ENCODE measurements around the gene NBEAL2. TPM values are rescaled to one million over a fixed set of nuclear protein-coding genes. Genes with fewer than 3 reads are reported as not detected.

NBEAL2 gene
- total RNA-seq, 1 experiment from 2014 or later: 15.7 TPM

GRCh38 chr3:46977811-46978195 lies 1.7 kb upstream of the NBEAL2 start:
- H3K27ac ChIP-seq (ENCODE audit: low read depth, low read length, poor library complexity, severe bottlenecking): no peak overlapping the region
- no peak overlapping the region for H3K4me3 ChIP-seq (ENCODE audit: low read depth, low read length, poor library complexity, severe bottlenecking)
- no TSS peak for BruUV-seq (replicated peaks)
- no peaks in the 10 kb centered on the region for H3K4me1 ChIP-seq (ENCODE audit: insufficient read depth, low read length, poor library complexity, severe bottlenecking)
- TF ChIP-seq CTCF (conservative IDR thresholded peaks at IDR 0.05; ENCODE audit: low read depth, low read length) (no peak), EZH2 (IDR thresholded peaks at IDR 0.05; ENCODE audit: borderline replicate concordance, low read depth, low read length, poor library complexity, severe bottlenecking) (no peak)
- intact Hi-C loops (cut with micrococcal nuclease; ENCODE audit: unreplicated experiment): no loop called here
- H3K27me3 ChIP-seq (replicated peaks; ENCODE audit: insufficient read depth, low read depth, low read length, poor library complexity): no peaks in the 10 kb centered on the region
- no peak for DNase-seq (ENCODE audit: low spot score)
- no peaks in the 10 kb centered on the region for H3K9me3 ChIP-seq (ENCODE audit: low read depth, low read length, poor library complexity, severe bottlenecking)
- CTCF ChIA-PET: no interaction called here
- H3K36me3 ChIP-seq (ENCODE audit: insufficient read depth, low read length, poor library complexity, severe bottlenecking): no peaks in the 10 kb centered on the region
- POLR2A ChIA-PET (ENCODE audit: low non-redundant PET): no interaction called here

- Histone ChIP-seq H3K27ac (ENCODE audit: low read depth, low read length, poor library complexity, severe bottlenecking) (no peak overlapping the region), H3K36me3 (ENCODE audit: insufficient read depth, low read length, poor library complexity, severe bottlenecking) (no peaks in the 10 kb centered on the region), H3K4me3 (ENCODE audit: low read depth, low read length, poor library complexity, severe bottlenecking) (no peak overlapping the region), H3K4me1 (ENCODE audit: insufficient read depth, low read length, poor library complexity, severe bottlenecking) (no peaks in the 10 kb centered on the region), H3K9me3 (ENCODE audit: low read depth, low read length, poor library complexity, severe bottlenecking) (no peaks in the 10 kb centered on the region), H3K27me3 (replicated peaks; ENCODE audit: insufficient read depth, low read depth, low read length, poor library complexity) (no peaks in the 10 kb centered on the region)
- TF ChIP-seq EZH2 (IDR thresholded peaks at IDR 0.05; ENCODE audit: borderline replicate concordance, low read depth, low read length, poor library complexity, severe bottlenecking): no peak
- TF ChIP-seq CTCF (conservative IDR thresholded peaks at IDR 0.05; ENCODE audit: low read depth, low read length): no peak
- no TSS peak for BruUV-seq (replicated peaks)
- intact Hi-C loops (cut with micrococcal nuclease; ENCODE audit: unreplicated experiment): no loop called here
- ChIA-PET CTCF (interaction anchor here (0.6 kb wide), 1 partner anchor 27 kb away, joined by 6 read pairs; no protein-coding TSS in a partner anchor), POLR2A (ENCODE audit: low non-redundant PET) (no interaction called here)
- no peak for DNase-seq (ENCODE audit: low spot score)
These were observed 1.1 kb upstream of the NBEAL2 start for GRCh38 chr3:46978381-46978780.

- Histone ChIP-seq H3K4me1 (ENCODE audit: insufficient read depth, low read length, poor library complexity, severe bottlenecking) (no peaks in the 10 kb centered on the region), H3K27ac (ENCODE audit: low read depth, low read length, poor library complexity, severe bottlenecking) (no peak overlapping the region), H3K36me3 (ENCODE audit: insufficient read depth, low read length, poor library complexity, severe bottlenecking) (no peaks in the 10 kb centered on the region), H3K4me3 (ENCODE audit: low read depth, low read length, poor library complexity, severe bottlenecking) (peak overlapping the region; percentile 53), H3K27me3 (replicated peaks; ENCODE audit: insufficient read depth, low read depth, low read length, poor library complexity) (no peaks in the 10 kb centered on the region), H3K9me3 (ENCODE audit: low read depth, low read length, poor library complexity, severe bottlenecking) (no peaks in the 10 kb centered on the region)
- CTCF ChIA-PET: no interaction called here
- POLR2A ChIA-PET (ENCODE audit: low non-redundant PET): no interaction called here
- BruUV-seq (replicated peaks): no TSS peak
- intact Hi-C loops (cut with micrococcal nuclease; ENCODE audit: unreplicated experiment): no loop called here
- TF ChIP-seq EZH2 (IDR thresholded peaks at IDR 0.05; ENCODE audit: borderline replicate concordance, low read depth, low read length, poor library complexity, severe bottlenecking): no peak
- TF ChIP-seq CTCF (conservative IDR thresholded peaks at IDR 0.05; ENCODE audit: low read depth, low read length): no peak
- no peak for DNase-seq (ENCODE audit: low spot score)
These were observed 562 bp downstream of the NBEAL2 start for GRCh38 chr3:46979958-46980497.

All from A673 (cell line).